Erythroblast (primary cell): ENCODE measurements around the gene CRY2.
A peak's percentile ranks its signal among the peaks of the same experiment; 100 is the strongest.

Experiments
- DNase-seq, 2 experiments: peaks; one replicate each; lab custom pipeline; 2025; lab: John Stamatoyannopoulos, UW
- GATA1 ChIP-seq: IDR thresholded peaks from 2 replicates; pipeline ENCODE4 v1.6.1; 2011; ENCODE audit warnings: low read depth, mild to moderate bottlenecking, control low read depth, low read length, moderate library complexity
- POLR2A ChIP-seq: IDR thresholded peaks from 2 replicates; pipeline ENCODE4 v1.6.1; 2011; ENCODE audit warnings: mild to moderate bottlenecking, low read length

Gene CRY2

DNA sequence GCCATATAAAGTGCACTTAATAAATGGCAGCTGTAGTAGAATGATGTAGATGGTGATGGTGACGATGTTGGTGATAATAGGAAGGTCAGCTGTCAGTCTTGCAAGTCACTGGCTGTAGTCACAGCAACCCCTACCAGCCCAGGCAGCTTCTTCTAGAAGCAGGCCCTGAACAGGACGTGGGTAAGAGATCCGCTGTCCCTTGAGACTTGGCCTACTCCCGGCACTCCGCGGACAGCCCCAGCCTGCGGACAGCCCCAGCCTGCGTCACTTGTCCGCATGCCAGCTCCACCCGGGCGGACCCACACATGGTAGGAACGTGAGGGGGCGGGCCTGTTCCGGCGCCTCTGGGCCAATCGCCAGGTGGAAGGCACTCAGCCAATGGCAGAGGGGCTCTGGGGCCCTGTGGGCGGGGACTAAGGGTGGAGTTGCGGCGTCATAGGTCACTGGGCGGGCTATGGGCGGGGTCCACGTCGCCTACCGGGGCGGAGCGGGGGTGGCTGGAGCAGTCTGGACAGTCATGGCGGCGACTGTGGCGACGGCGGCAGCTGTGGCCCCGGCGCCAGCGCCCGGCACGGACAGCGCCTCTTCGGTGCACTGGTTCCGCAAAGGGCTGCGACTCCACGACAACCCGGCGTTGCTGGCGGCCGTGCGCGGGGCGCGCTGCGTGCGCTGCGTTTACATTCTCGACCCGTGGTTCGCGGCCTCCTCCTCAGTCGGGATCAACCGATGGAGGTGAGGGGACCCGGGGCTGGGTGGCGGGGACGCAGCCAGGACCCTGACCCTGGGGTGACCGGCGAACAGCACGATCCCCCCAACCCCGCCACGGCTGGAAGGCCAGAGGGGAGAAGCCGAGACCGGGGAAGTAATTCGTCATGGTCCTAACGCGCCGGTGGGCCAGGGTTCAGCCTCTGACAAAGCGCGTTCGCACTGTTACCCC, at the start of gene CRY2:
Gene CRY2, plus strand, starts transcription at position 502 of the 937 bp plus-strand sequence. Its CDS starts 16 bp downstream, at position 518.
- TF ChIP-seq GATA1 = no peak
- peak; percentile 94 for TF ChIP-seq POLR2A
- DNase-seq = peak; percentile 98 to 100

DNA sequence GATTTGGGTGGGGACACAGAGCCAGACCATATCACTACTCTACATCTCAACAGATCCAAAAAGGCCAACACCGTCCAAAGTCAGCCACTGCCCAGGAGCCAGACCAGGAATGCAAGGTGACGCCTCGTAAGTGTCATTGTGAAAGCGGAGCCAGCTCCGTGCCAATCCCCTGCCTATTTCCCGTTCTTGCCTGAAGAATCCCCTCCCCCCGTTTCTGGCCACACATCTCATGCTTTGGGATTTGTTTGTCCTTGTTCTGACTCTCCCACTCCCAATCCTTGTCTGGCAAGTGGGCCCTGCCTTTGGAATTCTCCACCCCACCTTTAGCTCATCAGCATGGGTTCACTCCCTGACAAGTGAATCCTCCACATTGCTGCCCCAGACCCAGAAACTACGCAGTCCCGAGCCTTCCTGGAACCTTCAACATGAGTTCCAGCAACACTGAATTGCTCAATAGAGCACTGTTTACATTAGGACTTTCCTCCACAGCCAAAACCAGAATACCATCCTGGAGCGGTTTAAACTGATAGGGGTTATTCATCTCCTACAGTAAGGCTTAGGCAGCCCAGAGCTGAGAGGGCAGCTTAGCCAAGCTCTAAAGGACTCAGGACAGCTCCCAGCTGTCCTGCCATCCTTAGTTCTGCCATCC, 48.4 kb upstream of the CRY2 start:
- peak; percentile 77 to 80 for DNase-seq
- TF ChIP-seq POLR2A (no peak), GATA1 (no peak)

DNA sequence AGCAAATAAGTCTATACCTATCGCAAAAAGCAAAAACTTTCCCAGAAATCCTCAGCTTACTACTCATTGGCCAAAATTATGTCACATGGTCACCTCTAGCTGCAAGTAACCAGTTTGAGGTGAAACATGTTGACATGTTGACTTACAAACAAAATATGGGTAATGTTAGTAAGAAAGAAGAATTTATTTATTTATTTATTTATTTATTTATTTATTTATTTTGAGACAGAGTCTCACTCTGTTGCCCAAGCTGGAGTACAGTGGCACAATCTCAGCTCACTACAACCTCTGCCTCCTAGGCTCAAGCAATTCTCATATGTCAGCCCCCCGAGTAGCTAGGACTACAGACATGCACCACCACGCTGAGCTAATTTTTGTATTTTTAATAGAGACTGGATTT, 47.7 kb upstream of the CRY2 start:
- no peak for TF ChIP-seq POLR2A
- TF ChIP-seq GATA1 = no peak
- DNase-seq = no peak

DNA sequence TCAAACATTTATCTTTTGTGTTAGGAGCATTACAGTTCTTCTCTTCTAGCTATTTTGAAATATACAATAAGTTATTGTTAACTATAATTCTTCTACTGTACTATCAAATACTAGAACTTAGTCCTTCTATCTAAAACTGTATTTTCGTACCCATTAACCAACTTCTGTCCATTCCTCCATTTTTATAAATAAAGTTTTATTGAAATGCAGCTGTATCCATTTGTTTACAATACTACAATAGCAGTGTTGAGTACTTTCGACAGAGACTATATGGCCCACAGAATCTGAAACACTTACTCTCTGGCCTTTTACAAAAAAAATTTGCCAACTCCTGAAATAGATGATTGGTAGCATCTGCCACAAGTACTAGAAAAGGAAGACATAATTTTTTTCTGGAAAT, 47.0 kb upstream of the CRY2 start:
- no peak for TF ChIP-seq POLR2A

DNA sequence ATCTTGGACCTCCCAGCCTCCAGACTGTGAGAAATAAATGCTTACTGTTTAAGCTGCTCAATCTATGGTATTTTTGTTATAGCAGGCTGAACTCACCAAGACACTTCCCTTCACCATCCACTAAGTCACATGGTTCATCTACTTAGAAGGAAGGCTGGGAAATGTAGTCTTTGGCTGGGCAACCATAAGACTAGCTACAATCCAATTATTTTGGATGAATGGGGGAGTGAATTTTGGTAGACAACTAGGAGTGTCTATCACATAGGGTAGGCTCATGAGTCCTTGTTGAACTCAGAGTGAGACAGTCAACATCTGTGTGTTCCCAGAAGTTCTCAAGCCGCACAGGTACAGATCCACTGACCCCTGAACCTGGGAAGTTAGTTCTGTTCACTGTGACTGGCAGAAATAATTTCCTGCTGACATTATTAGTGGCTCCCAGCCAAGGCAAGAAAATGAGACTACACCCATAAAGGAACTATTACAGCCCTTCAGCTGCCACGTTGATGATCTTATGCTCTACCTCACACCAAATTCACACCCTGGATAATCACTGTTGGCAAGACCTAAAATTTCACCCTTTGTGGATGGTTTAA, 45.5 kb upstream of the CRY2 start:
- no peak for TF ChIP-seq POLR2A
- TF ChIP-seq GATA1 = no peak
- DNase-seq = peak; percentile 22 to 67

More for the DNA sequence above, 47.0 kb upstream of the CRY2 start:
- no peak for DNase-seq

DNA sequence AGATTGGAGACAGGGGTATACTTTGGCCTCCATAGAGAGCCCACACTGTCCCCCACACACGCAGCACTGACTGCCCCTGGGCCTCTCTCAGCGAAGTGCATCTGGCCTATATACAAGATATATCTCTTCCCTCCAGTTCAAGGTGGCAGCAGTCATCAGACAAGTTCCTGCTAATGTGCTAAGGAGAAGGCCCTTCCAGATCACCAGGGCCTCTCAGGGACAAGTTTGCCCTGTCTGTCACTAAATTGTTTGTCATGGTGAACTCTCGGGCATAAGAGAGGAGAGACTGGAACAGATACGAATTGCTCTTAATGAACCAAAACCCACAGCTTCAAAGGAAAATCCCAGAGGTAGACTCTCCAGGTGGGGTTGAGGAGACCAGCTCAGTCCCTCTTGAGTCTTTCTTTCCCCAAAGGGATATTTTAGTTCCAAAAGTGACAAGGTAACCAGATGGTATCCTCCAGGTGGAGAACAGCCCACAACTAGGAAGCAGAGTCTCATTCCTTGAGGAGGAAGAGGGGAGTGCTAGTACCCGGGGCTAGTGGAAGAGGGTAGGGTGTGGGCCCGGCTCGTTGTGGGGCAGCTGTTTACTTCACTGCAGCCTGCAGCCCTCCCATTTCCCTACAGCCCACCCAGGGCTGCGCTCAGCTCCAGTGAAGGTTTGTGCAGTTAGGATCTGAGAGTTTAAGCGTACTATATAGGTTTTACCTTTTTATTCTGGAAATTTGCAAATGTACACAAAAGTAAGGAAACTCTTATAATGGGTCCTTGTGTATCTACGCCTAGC, 44.6 kb upstream of the CRY2 start:
- TF ChIP-seq GATA1 = no peak
- TF ChIP-seq POLR2A = no peak
- peak in 1 of 2 experiments; percentile 20 for DNase-seq

DNA sequence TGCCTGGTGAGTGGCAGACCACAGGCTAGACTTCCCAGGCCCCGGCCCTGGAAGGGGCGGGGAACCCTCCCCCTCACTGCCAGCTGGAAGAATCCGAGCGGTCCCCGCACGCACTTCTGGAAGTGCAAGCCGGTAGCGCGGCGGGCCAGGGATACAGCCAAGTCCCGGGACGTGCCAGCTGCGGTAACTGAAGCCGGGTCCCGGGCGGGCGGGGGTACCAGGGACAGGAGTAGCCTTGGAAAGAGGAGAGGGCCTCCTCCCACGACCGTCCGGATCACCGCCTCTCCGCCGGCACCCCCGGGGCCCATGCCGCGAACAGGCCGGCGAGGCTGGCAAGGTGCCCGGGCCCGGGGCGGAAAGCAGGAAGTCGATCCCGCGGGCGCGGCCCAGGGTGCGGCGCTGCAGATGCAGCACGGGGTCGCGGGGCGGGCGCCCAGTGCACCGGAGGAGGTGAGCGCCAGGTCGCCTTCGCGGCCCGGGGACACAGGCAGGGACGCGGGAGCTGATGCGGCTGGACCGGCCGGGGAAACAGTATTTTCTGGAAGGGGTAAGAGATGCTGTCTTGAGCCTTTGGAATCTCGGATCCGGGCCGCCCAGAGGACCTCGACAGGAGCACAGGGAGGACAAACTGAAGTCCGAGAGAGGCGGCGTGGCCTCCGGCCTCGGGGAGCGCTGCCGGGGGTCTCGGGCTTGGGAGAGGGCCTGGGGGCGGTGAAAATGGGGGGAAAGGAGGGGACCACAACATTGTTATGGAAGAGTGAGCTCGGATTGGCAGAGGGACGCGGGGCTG, 43.1 kb upstream of the CRY2 start:
- DNase-seq = peak; percentile 51 to 74
- TF ChIP-seq GATA1 (no peak), POLR2A (no peak)

DNA sequence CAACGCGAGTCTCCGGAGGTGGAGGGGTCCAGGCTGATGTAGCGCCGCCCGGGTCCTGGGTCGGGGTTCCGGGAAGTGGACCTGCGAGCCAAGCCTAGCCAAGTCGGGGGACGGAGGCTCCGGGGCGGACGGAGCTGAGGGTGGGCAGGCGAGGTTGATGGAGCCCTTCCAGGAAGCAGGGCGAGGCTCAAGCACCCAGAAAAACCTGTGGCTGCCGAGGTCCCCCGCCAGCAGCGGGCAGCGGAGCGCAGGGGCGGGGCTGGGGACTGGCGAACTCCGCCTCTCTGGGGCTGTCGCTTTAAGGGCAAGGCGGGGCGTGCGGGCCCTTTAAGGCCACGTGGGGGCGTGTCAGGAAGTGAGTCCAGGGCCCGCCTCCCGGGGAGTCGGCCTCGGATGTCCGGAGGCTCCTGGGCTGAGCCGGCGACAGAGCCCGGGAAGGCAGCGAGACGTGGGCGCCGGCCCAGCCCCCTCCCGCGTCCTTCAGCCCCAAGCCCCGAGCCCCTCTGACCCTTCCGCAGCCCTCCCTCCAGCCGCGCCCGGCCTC, 42.4 kb upstream of the CRY2 start, which contains the start of gene SLC35C1:
Gene SLC35C1, plus strand, starts transcription at position 389 of the 544 bp plus-strand sequence. CDS start 653 bp downstream, outside the sequence.
- DNase-seq = peak; percentile 93 to 95
- peak; percentile 70 for TF ChIP-seq POLR2A
- no peak for TF ChIP-seq GATA1

DNA sequence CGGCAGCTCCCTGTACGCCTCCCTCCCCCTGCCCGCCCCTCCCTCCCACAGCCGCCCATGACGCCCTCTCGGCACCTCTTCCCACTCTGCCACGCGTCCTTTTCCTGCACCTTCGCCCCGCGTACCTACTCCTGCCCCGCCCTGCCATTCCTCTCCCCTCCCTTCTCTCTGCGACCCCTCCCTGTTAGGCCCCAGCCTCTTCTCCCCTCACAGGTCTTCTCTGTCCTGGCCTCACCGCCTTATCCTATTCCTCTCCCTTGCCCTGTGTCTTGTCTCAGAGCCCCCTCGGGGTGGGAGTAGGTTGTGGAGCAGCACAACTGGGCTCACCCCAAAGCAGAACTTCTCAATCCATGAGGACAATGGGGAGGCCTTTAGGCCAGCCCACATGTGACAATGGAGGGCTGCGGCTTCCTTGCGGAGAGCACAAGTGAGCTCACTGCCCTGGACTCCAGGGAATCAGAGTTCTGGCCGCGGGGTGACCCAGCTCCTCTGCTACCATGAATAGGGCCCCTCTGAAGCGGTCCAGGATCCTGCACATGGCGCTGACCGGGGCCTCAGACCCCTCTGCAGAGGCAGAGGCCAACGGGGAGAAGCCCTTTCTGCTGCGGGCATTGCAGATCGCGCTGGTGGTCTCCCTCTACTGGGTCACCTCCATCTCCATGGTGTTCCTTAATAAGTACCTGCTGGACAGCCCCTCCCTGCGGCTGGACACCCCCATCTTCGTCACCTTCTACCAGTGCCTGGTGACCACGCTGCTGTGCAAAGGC, 41.8 kb upstream of the CRY2 start:
- TF ChIP-seq GATA1 (no peak), POLR2A (no peak)
- peak in 1 of 2 experiments; percentile 35 for DNase-seq

DNA sequence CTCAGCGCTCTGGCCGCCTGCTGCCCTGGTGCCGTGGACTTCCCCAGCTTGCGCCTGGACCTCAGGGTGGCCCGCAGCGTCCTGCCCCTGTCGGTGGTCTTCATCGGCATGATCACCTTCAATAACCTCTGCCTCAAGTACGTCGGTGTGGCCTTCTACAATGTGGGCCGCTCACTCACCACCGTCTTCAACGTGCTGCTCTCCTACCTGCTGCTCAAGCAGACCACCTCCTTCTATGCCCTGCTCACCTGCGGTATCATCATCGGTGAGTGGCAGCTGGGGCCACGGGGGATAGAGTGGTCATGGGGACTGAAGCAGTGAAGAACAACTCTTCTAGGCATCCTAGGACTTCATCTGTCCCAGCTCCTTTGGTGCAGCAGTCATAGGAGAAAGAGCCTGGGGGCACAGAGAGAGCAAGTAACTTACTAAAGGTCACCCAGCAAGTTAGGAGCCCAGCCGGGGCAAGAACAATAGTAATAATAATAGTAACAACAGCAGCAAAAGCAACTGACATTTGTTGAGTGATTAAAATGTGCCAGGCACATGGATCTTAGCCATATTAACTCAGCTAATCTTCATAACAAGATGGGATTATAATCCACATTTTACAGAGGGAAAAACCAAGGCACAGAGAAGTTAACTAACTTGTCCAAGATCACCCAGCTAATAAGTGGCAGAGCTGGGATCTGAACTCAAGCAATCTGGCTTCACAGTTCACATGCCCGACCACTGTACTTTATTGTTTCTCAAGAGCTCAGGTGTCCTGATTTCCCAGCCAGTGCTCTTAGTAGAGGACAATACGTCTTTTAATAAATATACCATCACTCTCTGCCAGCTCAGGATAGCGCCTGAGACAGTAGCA, 41.0 kb upstream of the CRY2 start:
- TF ChIP-seq POLR2A = no peak
- TF ChIP-seq GATA1 = no peak
- no peak for DNase-seq
